ENCODE measurements around the gene KDR. TPM values are rescaled to one million over a fixed set of nuclear protein-coding genes. Genes with fewer than 3 reads are reported as not detected.

KDR gene
- total RNA-seq, 3 donors from 2014 or later (not counting 1 experiment from before 2014, with no cell fraction given), result 0.07 to 0.08 TPM; not detected in 1

GRCh38 chr4:55116450-55116849, 8.9 kb downstream of the KDR start:
- H3K9me3 Mint-ChIP-seq, result no peaks in the 10 kb centered on the region
- no peaks in the 10 kb centered on the region for H3K27me3 ChIP-seq (ENCODE audit: control insufficient read depth, insufficient read depth, low read length)
- H3K4me1 Mint-ChIP-seq, result no peaks in the 10 kb centered on the region
- ATAC-seq, result no peak
- H3K4me1 ChIP-seq (ENCODE audit: control insufficient read depth, insufficient read depth, low read length), result no peaks in the 10 kb centered on the region
- WGBS (ENCODE audit: insufficient coverage), result 80% methylated on average over 1 of the region's 1 CpG
- no peak overlapping the region for H3K4me3 ChIP-seq (ENCODE audit: low read length)
- H3K27ac ChIP-seq (ENCODE audit: low read length), result no peak overlapping the region
- no peaks in the 10 kb centered on the region for H3K9me3 ChIP-seq (ENCODE audit: control insufficient read depth, insufficient read depth, low read length)
- TF ChIP-seq CTCF (IDR thresholded peaks at IDR 0.05), result no peak
- H3K27me3 Mint-ChIP-seq (ENCODE audit: low read depth in 2 of 2), result peaks cover under 1 to 17% of the 10 kb centered on the region in 2 donors
- intact Hi-C loops (cut with micrococcal nuclease), result no loop called here
- no peak overlapping the region for H3K27ac Mint-ChIP-seq
- DNase-seq, result no peak
- H3K4me3 Mint-ChIP-seq, result no peak overlapping the region
- no peaks in the 10 kb centered on the region for H3K36me3 Mint-ChIP-seq
- no peaks in the 10 kb centered on the region for H3K36me3 ChIP-seq (ENCODE audit: control insufficient read depth, insufficient read depth, low read length)

- Histone ChIP-seq H3K36me3 (ENCODE audit: control insufficient read depth, insufficient read depth, low read length) (no peaks in the 10 kb centered on the region), H3K27me3 (ENCODE audit: control insufficient read depth, insufficient read depth, low read length) (no peaks in the 10 kb centered on the region), H3K27ac (ENCODE audit: low read length) (no peak overlapping the region), H3K9me3 (ENCODE audit: control insufficient read depth, insufficient read depth, low read length) (no peaks in the 10 kb centered on the region), H3K4me3 (ENCODE audit: low read length) (no peak overlapping the region), H3K4me1 (ENCODE audit: control insufficient read depth, insufficient read depth, low read length) (no peaks in the 10 kb centered on the region)
- ATAC-seq (no peak), DNase-seq (no peak)
- Mint-ChIP-seq H3K4me1 (peaks cover 0 to 6% of the 10 kb centered on the region in 2 donors), H3K27ac (no peak overlapping the region), H3K36me3 (no peaks in the 10 kb centered on the region), H3K27me3 (ENCODE audit: low read depth in 2 of 2) (peaks cover 6 to 10% of the 10 kb centered on the region in 2 donors), H3K9me3 (no peaks in the 10 kb centered on the region), H3K4me3 (no peak overlapping the region)
- intact Hi-C loops (cut with micrococcal nuclease), result no loop called here
- WGBS (ENCODE audit: insufficient coverage), result 77% methylated on average over 1 of the region's 1 CpG
- no peak for TF ChIP-seq CTCF (IDR thresholded peaks at IDR 0.05)
These were observed 13.8 kb downstream of the KDR start for GRCh38 chr4:55111601-55112000.

GRCh38 chr4:55110131-55110530, 15.3 kb downstream of the KDR start:
- H3K36me3 ChIP-seq (ENCODE audit: control insufficient read depth, insufficient read depth, low read length), result no peaks in the 10 kb centered on the region
- no peak for ATAC-seq
- H3K4me3 ChIP-seq (ENCODE audit: low read length), result no peak overlapping the region
- H3K27me3 ChIP-seq (ENCODE audit: control insufficient read depth, insufficient read depth, low read length), result no peaks in the 10 kb centered on the region
- no peaks in the 10 kb centered on the region for H3K9me3 ChIP-seq (ENCODE audit: control insufficient read depth, insufficient read depth, low read length)
- Mint-ChIP-seq H3K27me3 (ENCODE audit: low read depth in 2 of 2) (peaks cover 6 to 12% of the 10 kb centered on the region in 2 donors), H3K27ac (no peak overlapping the region), H3K9me3 (no peaks in the 10 kb centered on the region), H3K4me1 (peaks cover 0 to 6% of the 10 kb centered on the region in 2 donors), H3K4me3 (no peak overlapping the region), H3K36me3 (no peaks in the 10 kb centered on the region)
- no peak overlapping the region for H3K27ac ChIP-seq (ENCODE audit: low read length)
- DNase-seq, result no peak
- intact Hi-C loops (cut with micrococcal nuclease), result no loop called here
- TF ChIP-seq CTCF (IDR thresholded peaks at IDR 0.05), result no peak
- WGBS (ENCODE audit: insufficient coverage), result 87% methylated on average over 5 of the region's 8 CpGs
- no peaks in the 10 kb centered on the region for H3K4me1 ChIP-seq (ENCODE audit: control insufficient read depth, insufficient read depth, low read length)

- intact Hi-C loops (cut with micrococcal nuclease), result no loop called here
- Mint-ChIP-seq H3K4me3 (no peak overlapping the region), H3K27ac (no peak overlapping the region), H3K4me1 (peaks cover 0 to 6% of the 10 kb centered on the region in 2 donors), H3K9me3 (no peaks in the 10 kb centered on the region), H3K36me3 (no peaks in the 10 kb centered on the region), H3K27me3 (ENCODE audit: low read depth in 2 of 2) (peaks cover 6 to 12% of the 10 kb centered on the region in 2 donors)
- no peak for ATAC-seq
- 62% methylated on average over 3 of the region's 3 CpGs for WGBS (ENCODE audit: insufficient coverage)
- TF ChIP-seq CTCF (IDR thresholded peaks at IDR 0.05), result no peak
- H3K9me3 ChIP-seq (ENCODE audit: control insufficient read depth, insufficient read depth, low read length), result no peaks in the 10 kb centered on the region
- no peak overlapping the region for H3K4me3 ChIP-seq (ENCODE audit: low read length)
- H3K4me1 ChIP-seq (ENCODE audit: control insufficient read depth, insufficient read depth, low read length), result no peaks in the 10 kb centered on the region
- no peaks in the 10 kb centered on the region for H3K36me3 ChIP-seq (ENCODE audit: control insufficient read depth, insufficient read depth, low read length)
- DNase-seq, result no peak
- H3K27ac ChIP-seq (ENCODE audit: low read length), result no peak overlapping the region
- no peaks in the 10 kb centered on the region for H3K27me3 ChIP-seq (ENCODE audit: control insufficient read depth, insufficient read depth, low read length)
These were observed 18.3 kb downstream of the KDR start for GRCh38 chr4:55107054-55107453.

Measured in natural killer cell (primary cell).